22Rv1 (cell line): ENCODE measurements around the gene NKX1-1.

ENCODE experiments used
- ZFX ChIP-seq: fragments of 450-650 bp; IDR thresholded peaks from 2 replicates; pipeline ENCODE4 v1.6.1; 2017; ENCODE audit warnings: antibody characterized with exemption, borderline replicate concordance
- TF ChIP-seq, protein P1 (sequence below): fragments of 450-650 bp; IDR thresholded peaks from 2 replicates; pipeline ENCODE4 v1.5.1; 2017; ENCODE audit warnings: mild to moderate bottlenecking

DNA sequence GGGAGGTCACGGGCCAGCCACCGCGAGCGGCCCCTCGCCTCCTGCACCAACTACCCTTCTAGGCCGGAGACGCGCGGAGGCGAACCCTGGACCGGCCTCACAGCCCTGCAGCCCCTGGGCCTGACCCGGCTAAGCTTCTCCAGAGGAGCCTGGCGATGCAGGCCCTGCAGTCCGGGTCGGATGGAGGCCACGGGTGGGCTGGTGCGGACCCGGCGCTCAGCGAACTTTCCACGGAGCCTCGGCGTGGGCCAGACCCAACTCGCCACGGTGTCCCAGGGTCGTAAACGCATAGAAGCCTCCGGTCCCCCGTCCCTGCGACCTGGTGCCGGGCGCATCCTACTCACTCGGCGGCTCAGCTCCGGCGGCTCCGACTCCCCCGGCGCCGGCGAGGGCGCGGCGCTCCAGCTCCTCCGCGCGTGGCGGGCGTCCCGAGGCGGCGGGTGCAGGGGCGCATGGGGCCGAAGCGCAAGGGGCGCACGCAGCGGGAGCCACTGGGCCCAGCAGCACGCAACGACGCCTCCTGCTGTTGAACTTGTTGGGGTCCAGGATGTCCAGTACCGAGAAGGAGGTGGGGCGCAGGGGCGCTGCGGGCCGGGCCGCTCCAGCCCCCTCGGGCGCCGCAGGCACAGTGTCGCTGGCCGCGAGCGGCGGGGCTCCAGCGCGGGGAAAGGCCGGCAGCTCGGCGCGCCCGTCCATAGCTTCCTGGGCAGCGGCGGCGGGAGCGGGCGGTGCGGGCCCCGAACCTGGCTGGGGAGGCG is 427 bp downstream of the NKX1-1 start:
- TF ChIP-seq, protein P1, sequence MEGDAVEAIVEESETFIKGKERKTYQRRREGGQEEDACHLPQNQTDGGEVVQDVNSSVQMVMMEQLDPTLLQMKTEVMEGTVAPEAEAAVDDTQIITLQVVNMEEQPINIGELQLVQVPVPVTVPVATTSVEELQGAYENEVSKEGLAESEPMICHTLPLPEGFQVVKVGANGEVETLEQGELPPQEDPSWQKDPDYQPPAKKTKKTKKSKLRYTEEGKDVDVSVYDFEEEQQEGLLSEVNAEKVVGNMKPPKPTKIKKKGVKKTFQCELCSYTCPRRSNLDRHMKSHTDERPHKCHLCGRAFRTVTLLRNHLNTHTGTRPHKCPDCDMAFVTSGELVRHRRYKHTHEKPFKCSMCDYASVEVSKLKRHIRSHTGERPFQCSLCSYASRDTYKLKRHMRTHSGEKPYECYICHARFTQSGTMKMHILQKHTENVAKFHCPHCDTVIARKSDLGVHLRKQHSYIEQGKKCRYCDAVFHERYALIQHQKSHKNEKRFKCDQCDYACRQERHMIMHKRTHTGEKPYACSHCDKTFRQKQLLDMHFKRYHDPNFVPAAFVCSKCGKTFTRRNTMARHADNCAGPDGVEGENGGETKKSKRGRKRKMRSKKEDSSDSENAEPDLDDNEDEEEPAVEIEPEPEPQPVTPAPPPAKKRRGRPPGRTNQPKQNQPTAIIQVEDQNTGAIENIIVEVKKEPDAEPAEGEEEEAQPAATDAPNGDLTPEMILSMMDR = no peak
- no peak for TF ChIP-seq ZFX
